Sigmoid colon (tissue), 4 donors: ENCODE results near the gene CACNG3.

Experiments
- EP300 ChIP-seq, 4 donors: sonication (generic); formaldehyde crosslinking; IDR thresholded peaks; one replicate each; pipeline ENCODE4 v1.6.1; 2017; ENCODE audit warnings: antibody characterized with exemption in 4 of 4
- POLR2A ChIP-seq, 2 donors: fragments of 450-650 bp; IDR thresholded peaks; one replicate each; pipeline ENCODE4 v1.6.1; 2016; ENCODE audit warnings: antibody characterized with exemption in 2 of 2, mild to moderate bottlenecking in 2 of 2, moderate library complexity in 2 of 2
- POLR2AphosphoS5 ChIP-seq, 4 donors: sonication (generic); formaldehyde crosslinking; IDR thresholded peaks; one replicate each; pipeline ENCODE4 v1.6.1; 2017; ENCODE audit warnings: antibody characterized with exemption in 4 of 4
- TF ChIP-seq, protein P1 (sequence below), 4 experiments: fragments of 450-650 bp in 3 of 4; fragments of 200-600 bp in 1 of 4; IDR thresholded peaks; one replicate each; pipeline ENCODE4 v1.5.1; 2016 to 2019; ENCODE audit warnings: antibody characterized with exemption in 4 of 4, mild to moderate bottlenecking in 3 of 4, moderate library complexity in 2 of 4

DNA sequence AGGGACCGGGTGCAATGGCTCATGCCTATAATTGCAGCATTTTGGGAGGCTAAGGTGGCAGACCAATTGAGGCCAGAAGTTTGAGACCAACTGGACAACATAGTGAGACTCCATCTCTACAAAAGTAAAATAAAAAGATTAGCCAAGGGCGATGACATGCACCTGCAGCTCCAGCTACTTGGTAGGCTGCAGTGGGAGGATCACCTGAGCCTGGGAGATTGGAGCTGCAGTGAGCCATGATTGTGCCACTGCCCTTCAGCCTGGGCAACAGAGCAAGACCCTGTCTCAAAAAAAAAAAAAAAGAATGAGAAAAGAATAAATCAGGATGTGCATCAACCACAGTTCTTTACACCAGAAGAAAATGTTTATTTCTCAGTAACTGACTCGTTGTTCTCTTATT lies 76.0 kb downstream of the CACNG3 start:
- TF ChIP-seq POLR2A (IDR thresholded peaks at IDR 0.05) (no peak), POLR2AphosphoS5 (IDR thresholded peaks at IDR 0.05) (no peak), EP300 (IDR thresholded peaks at IDR 0.05) (no peak)
- TF ChIP-seq, protein P1, sequence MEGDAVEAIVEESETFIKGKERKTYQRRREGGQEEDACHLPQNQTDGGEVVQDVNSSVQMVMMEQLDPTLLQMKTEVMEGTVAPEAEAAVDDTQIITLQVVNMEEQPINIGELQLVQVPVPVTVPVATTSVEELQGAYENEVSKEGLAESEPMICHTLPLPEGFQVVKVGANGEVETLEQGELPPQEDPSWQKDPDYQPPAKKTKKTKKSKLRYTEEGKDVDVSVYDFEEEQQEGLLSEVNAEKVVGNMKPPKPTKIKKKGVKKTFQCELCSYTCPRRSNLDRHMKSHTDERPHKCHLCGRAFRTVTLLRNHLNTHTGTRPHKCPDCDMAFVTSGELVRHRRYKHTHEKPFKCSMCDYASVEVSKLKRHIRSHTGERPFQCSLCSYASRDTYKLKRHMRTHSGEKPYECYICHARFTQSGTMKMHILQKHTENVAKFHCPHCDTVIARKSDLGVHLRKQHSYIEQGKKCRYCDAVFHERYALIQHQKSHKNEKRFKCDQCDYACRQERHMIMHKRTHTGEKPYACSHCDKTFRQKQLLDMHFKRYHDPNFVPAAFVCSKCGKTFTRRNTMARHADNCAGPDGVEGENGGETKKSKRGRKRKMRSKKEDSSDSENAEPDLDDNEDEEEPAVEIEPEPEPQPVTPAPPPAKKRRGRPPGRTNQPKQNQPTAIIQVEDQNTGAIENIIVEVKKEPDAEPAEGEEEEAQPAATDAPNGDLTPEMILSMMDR (IDR thresholded peaks at IDR 0.05): no peak
